H1 (cell line): ENCODE data around the gene ARHGAP26. TPM values are rescaled to one million over a fixed set of nuclear protein-coding genes. Genes with fewer than 3 reads are reported as not detected.

Experiments used
- CTCF ChIA-PET: fragments of 300-600 bp; sonication (Branson Sonifier 250); formaldehyde crosslinking; loops from one replicate; lab custom pipeline; 2021; ENCODE audit not compliant: partially characterized antibody; lab: Charles Lee
- POLR2A ChIA-PET: fragments of 300-600 bp; sonication (Branson Sonifier 250); formaldehyde crosslinking; loops from one replicate; lab custom pipeline; 2021; ENCODE audit warnings: inconsistent platforms; ENCODE audit not compliant: partially characterized antibody; lab: Charles Lee
- DNase-seq, 2 experiments: peaks; one replicate each; pipeline versions ENCODE4 v3.0.0 to v3.0.0-alpha.2; 2010 to 2022; ENCODE audit warnings: low spot score in 2 of 2, low read depth in 1 of 2, mixed read lengths in 1 of 2
- FAIRE-seq: peaks from 2 replicates; lab custom pipeline; 2011; peaks lifted over from hg19 to GRCh38; lab: Jason Lieb, UNC
- H2AFZ ChIP-seq: 2 replicates; pipeline ENCODE4 v1.8.1; 2012; ENCODE audit warnings: low read length, inconsistent platforms
- H2AK5ac ChIP-seq: 2 replicates; pipeline ENCODE4 v1.6.1; 2013; ENCODE audit warnings: low read depth, low read length
- H2BK120ac ChIP-seq: replicated peaks from 2 replicates; pipeline ENCODE3; 2013; ENCODE audit warnings: low read depth, low read length, inconsistent platforms
- H2BK12ac ChIP-seq: 2 replicates; pipeline ENCODE4 v1.6.1; 2013; ENCODE audit warnings: low read depth, low read length
- H2BK15ac ChIP-seq: 2 replicates; pipeline ENCODE4 v1.6.1; 2013; ENCODE audit warnings: low read length
- H2BK20ac ChIP-seq: 2 replicates; pipeline ENCODE4 v1.6.1; 2013; ENCODE audit warnings: low read length
- H2BK5ac ChIP-seq: 2 replicates; pipeline ENCODE4 v1.6.1; 2013; ENCODE audit warnings: low read depth, low read length
- H3K14ac ChIP-seq: 2 replicates; pipeline ENCODE4 v1.6.1; 2013; ENCODE audit warnings: inconsistent platforms; ENCODE audit not compliant: insufficient read length
- H3K18ac ChIP-seq: 2 replicates; pipeline ENCODE4 v1.6.1; 2013; ENCODE audit warnings: low read length; ENCODE audit errors: extremely low read depth
- H3K23ac ChIP-seq: 2 replicates; pipeline ENCODE4 v1.6.1; 2013; ENCODE audit warnings: inconsistent platforms; ENCODE audit not compliant: insufficient read length
- H3K23me2 ChIP-seq: 2 replicates; pipeline ENCODE4 v1.6.1; 2013; ENCODE audit warnings: low read depth, low read length
- H3K27ac ChIP-seq: 2 replicates; pipeline ENCODE4 v1.6.1; 2011; ENCODE audit warnings: low read depth, low read length, inconsistent platforms
- H3K27me3 ChIP-seq, 4 experiments: replicated peaks in 1 of 4; 1 replicate in 1 of 4; 2 replicates in 3 of 4; pipeline versions ENCODE4 v1.6.1 to v1.8.1; 2011 to 2013; ENCODE audit warnings: low read length in 3 of 4, mild to moderate bottlenecking in 3 of 4, inconsistent platforms in 2 of 4, mixed read lengths in 2 of 4, moderate library complexity in 1 of 4; ENCODE audit not compliant: control insufficient read depth in 3 of 4, insufficient read depth in 3 of 4; ENCODE audit errors: extremely low read depth in 1 of 4
- H3K36me3 ChIP-seq, 4 experiments: 2 replicates each; pipeline versions ENCODE4 v1.6.1 to v1.8.1; 2011 to 2013; ENCODE audit warnings: mild to moderate bottlenecking in 4 of 4, low read length in 3 of 4, moderate library complexity in 2 of 4, control low read depth in 1 of 4, inconsistent platforms in 1 of 4; ENCODE audit not compliant: insufficient read depth in 4 of 4, control insufficient read depth in 2 of 4
- H3K4ac ChIP-seq: replicated peaks from 2 replicates; pipeline ENCODE3; 2013; ENCODE audit warnings: low read length, low read depth, mixed read lengths, inconsistent platforms; ENCODE audit not compliant: insufficient read length
- H3K4me1 ChIP-seq, 4 experiments: replicated peaks in 1 of 4; 1 replicate in 1 of 4; 2 replicates in 3 of 4; pipeline versions ENCODE4 v1.6.1 to v1.8.1; 2011 to 2013; ENCODE audit warnings: low read length in 3 of 4, inconsistent platforms in 2 of 4, mixed read lengths in 1 of 4; ENCODE audit not compliant: insufficient read depth in 4 of 4, control insufficient read depth in 3 of 4
- H3K4me2 ChIP-seq, 2 experiments: 2 replicates each; pipeline versions ENCODE4 v1.6.1 to v1.8.1; 2011 to 2013; ENCODE audit warnings: low read depth in 2 of 2, low read length in 2 of 2, control low read depth in 1 of 2, inconsistent platforms in 1 of 2, mild to moderate bottlenecking in 1 of 2; ENCODE audit not compliant: insufficient read depth in 1 of 2
- H3K4me3 ChIP-seq, 4 experiments: fragments of 200-600, 300-600 bp in 1 of 4; sonication (generic), shearing (Covaris generic), sonication (Bioruptor Twin) in 1 of 4; 2 replicates each; pipeline versions ENCODE4 v1.5.1 to v1.8.1; 2011 to 2016; ENCODE audit warnings: low read length in 4 of 4, low read depth in 3 of 4, control low read depth in 2 of 4, inconsistent platforms in 2 of 4, mild to moderate bottlenecking in 2 of 4, mixed read lengths in 1 of 4, moderate library complexity in 1 of 4; ENCODE audit not compliant: insufficient read depth in 2 of 4; ENCODE audit errors: extremely low read depth in 1 of 4
- H3K56ac ChIP-seq: replicated peaks from 2 replicates; pipeline ENCODE3; 2013; ENCODE audit warnings: low read depth, mild to moderate bottlenecking, mixed read lengths, low read length, inconsistent platforms; ENCODE audit not compliant: insufficient read length
- H3K79me1 ChIP-seq: 2 replicates; pipeline ENCODE4 v1.6.1; 2013; ENCODE audit warnings: low read depth, low read length, control low read depth
- H3K79me2 ChIP-seq, 2 experiments: 2 replicates each; pipeline versions ENCODE4 v1.6.1 to v1.8.1; 2012 to 2013; ENCODE audit warnings: low read length in 2 of 2, mild to moderate bottlenecking in 2 of 2, inconsistent platforms in 1 of 2; ENCODE audit not compliant: insufficient read depth in 2 of 2, control insufficient read depth in 1 of 2
- H3K9ac ChIP-seq, 4 experiments: replicated peaks in 1 of 4; 1 replicate in 1 of 4; 2 replicates in 3 of 4; pipeline versions ENCODE4 v1.6.1 to v1.8.1; 2011 to 2013; ENCODE audit warnings: low read depth in 3 of 4, low read length in 3 of 4, control low read depth in 2 of 4, mild to moderate bottlenecking in 2 of 4, moderate library complexity in 2 of 4, inconsistent platforms in 1 of 4; ENCODE audit errors: extremely low read depth in 1 of 4
- H3K9me3 ChIP-seq, 2 experiments: 2 replicates each; pipeline versions ENCODE4 v1.6.1 to v1.8.1; 2012 to 2013; ENCODE audit warnings: mild to moderate bottlenecking in 2 of 2, moderate library complexity in 2 of 2, control low read depth in 1 of 2, inconsistent platforms in 1 of 2, low read depth in 1 of 2, low read length in 1 of 2, mixed read lengths in 1 of 2; ENCODE audit not compliant: insufficient read depth in 2 of 2
- H4K20me1 ChIP-seq, 2 experiments: replicated peaks in 1 of 2; 2 replicates each; pipeline versions ENCODE3 to v1.8.1; 2011 to 2013; ENCODE audit warnings: inconsistent platforms in 2 of 2, low read length in 2 of 2, mild to moderate bottlenecking in 1 of 2; ENCODE audit not compliant: insufficient read depth in 2 of 2, control insufficient read depth in 1 of 2
- H4K5ac ChIP-seq: 2 replicates; pipeline ENCODE4 v1.6.1; 2013; ENCODE audit warnings: low read length, low read depth, mixed read lengths, inconsistent platforms; ENCODE audit not compliant: insufficient read length
- H4K8ac ChIP-seq: 2 replicates; pipeline ENCODE4 v1.8.0; 2013; ENCODE audit warnings: mild to moderate bottlenecking, moderate library complexity, low read length, inconsistent platforms; ENCODE audit not compliant: insufficient read depth; ENCODE audit errors: extremely low read depth
- H4K91ac ChIP-seq: replicated peaks from 2 replicates; pipeline ENCODE3; 2013; ENCODE audit warnings: low read length, mixed read lengths, inconsistent platforms; ENCODE audit not compliant: insufficient read length
- CBX5 ChIP-seq: fragments of 300-800, 300-1000 bp; sonication (generic); IDR thresholded peaks from 2 replicates; pipeline ENCODE4 v1.7.1; 2016; ENCODE audit warnings: antibody characterized with exemption, low read length, low read depth
- CHD1 ChIP-seq: IDR thresholded peaks from 2 replicates; pipeline ENCODE4 v1.6.1; 2012; ENCODE audit warnings: low read depth, low read length, improper control_type of control experiment
- CHD2 ChIP-seq: IDR thresholded peaks from 2 replicates; pipeline ENCODE4 v1.6.1; 2012; ENCODE audit warnings: low read length, improper control_type of control experiment
- CREB1 ChIP-seq: IDR thresholded peaks from 2 replicates; pipeline ENCODE4 v1.6.1; 2012; ENCODE audit warnings: inconsistent platforms
- KDM5A ChIP-seq: fragments of 200-600 bp; IDR thresholded peaks from 2 replicates; pipeline ENCODE4 v1.7.1; 2012; ENCODE audit warnings: mild to moderate bottlenecking, low read length, inconsistent platforms, mixed read lengths
- MAFK ChIP-seq: IDR thresholded peaks from 2 replicates; pipeline ENCODE4 v1.6.1; 2012; ENCODE audit warnings: low read depth, mild to moderate bottlenecking, improper control_type of control experiment, low read length
- NANOG ChIP-seq: IDR thresholded peaks from 2 replicates; pipeline ENCODE4 v1.6.1; 2011; ENCODE audit warnings: low read length, low read depth, mild to moderate bottlenecking, inconsistent platforms; ENCODE audit not compliant: insufficient read depth, poor library complexity, severe bottlenecking
- PHF8 ChIP-seq: fragments of 200-600 bp; sonication (generic); conservative IDR thresholded peaks from 2 replicates; pipeline ENCODE4 v1.7.1; 2012; ENCODE audit warnings: low read depth, mild to moderate bottlenecking, inconsistent platforms, low read length, moderate library complexity
- RBBP5 ChIP-seq: IDR thresholded peaks from 2 replicates; pipeline ENCODE4 v1.7.1; 2012; ENCODE audit warnings: low read depth, mild to moderate bottlenecking, inconsistent platforms, low read length, moderate library complexity, borderline replicate concordance
- SP1 ChIP-seq: IDR thresholded peaks from 2 replicates; pipeline ENCODE4 v1.6.1; 2011; ENCODE audit warnings: low read depth, low read length
- TCF12 ChIP-seq: IDR thresholded peaks from 2 replicates; pipeline ENCODE4 v1.6.1; 2011; ENCODE audit warnings: low read depth, mild to moderate bottlenecking, low read length
- polyA plus RNA-seq, 7 experiments: library from polyadenylated mRNA; depleted of rRNA in 3 of 7; stranded (reverse) in 5 of 7; unstranded in 2 of 7; fragments of >200 nt in 5 of 7; fragments of 200-250 nt in 2 of 7; gene quantifications; 1 replicate in 5 of 7; 2 replicates in 1 of 7; 4 replicates in 1 of 7; pipeline versions ENCODE4 v1.2.1 to v1.2.3, GENCODE V29; 2011 to 2013; ENCODE audit warnings: missing spikeins in 2 of 7, mixed read lengths in 2 of 7
- total RNA-seq: library from RNA; stranded (reverse); fragmentation: NEBNext Ultra II Directional; extraction: Animal tissue kit (Norgen Biotek cat#: 25700); gene quantifications from 2 replicates; pipeline ENCODE4 v1.2.1, GENCODE V29; 2021
- TF ChIP-seq, protein P1 (sequence below): IDR thresholded peaks from 2 replicates; pipeline ENCODE4 v1.6.1; 2012; ENCODE audit warnings: low read length, inconsistent platforms

Gene ARHGAP26
- total and polyA plus RNA-seq, 2 of the 8 experiments (the other 6 are each of a cell fraction or from before 2014, with no cell fraction given) = 7.1 to 24.8 TPM

DNA sequence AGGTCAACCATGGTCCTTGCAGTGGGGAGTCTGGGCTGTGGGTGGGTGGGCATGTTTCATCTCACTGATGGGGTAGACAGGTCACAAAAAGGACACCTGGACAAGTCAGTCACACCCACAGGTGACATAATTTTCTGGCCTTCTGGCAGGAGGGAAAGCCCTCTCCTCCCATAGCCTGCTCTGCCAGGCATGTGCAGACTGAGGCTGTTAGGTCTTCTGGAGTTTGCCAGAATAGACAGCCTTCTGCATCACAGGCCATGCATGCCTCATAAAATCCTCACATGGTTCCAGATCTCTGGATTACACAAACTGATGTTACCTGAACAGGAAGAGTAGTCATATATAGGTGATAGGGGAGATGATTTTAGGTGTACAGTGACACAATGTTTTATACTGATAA is 49.1 kb downstream of the ARHGAP26 start:
- Histone ChIP-seq H4K8ac (no peak overlapping the region), H3K23me2 (no peaks in the 10 kb centered on the region), H3K9me3 (no peaks in the 10 kb centered on the region), H3K23ac (no peak overlapping the region), H3K79me2 (peaks cover 0 to 18% of the 10 kb centered on the region in 2 experiments; a peak in 2 of 4 replicates), H2BK20ac (no peak overlapping the region), H4K91ac (no peak overlapping the region), H3K79me1 (peaks cover 7% of the 10 kb centered on the region), H2AFZ (no peak overlapping the region), H3K14ac (no peak overlapping the region), H3K4me1 (peaks cover 0 to 13% (median 7%) of the 10 kb centered on the region in 4 experiments; a peak in 5 of 7 replicates), H4K20me1 (peaks cover 0 to 3% of the 10 kb centered on the region in 2 experiments), H3K56ac (no peak overlapping the region), H2AK5ac (no peak overlapping the region), H3K36me3 (no peaks in the 10 kb centered on the region), H3K27ac (no peak overlapping the region), H2BK12ac (no peak overlapping the region), H3K9ac (no peak overlapping the region), H3K4me3 (no peak overlapping the region), H2BK120ac (no peak overlapping the region), H2BK5ac (no peak overlapping the region), H2BK15ac (no peak overlapping the region), H4K5ac (no peak overlapping the region), H3K27me3 (no peaks in the 10 kb centered on the region), H3K18ac (no peak overlapping the region), H3K4ac (no peak overlapping the region), H3K4me2 (no peak overlapping the region)
- no peak for DNase-seq
- CTCF ChIA-PET = interaction anchor here (1.3 kb wide), 1 partner anchor 48 kb away, joined by 4 read pairs; no protein-coding TSS in a partner anchor
- no peak for FAIRE-seq
- POLR2A ChIA-PET = interaction anchor here (1.2 kb wide), 1 partner anchor 12 kb away, joined by 3 read pairs; no protein-coding TSS in a partner anchor
- TF ChIP-seq CREB1 = no peak
- no peak for TF ChIP-seq CHD2
- TF ChIP-seq, protein P1, sequence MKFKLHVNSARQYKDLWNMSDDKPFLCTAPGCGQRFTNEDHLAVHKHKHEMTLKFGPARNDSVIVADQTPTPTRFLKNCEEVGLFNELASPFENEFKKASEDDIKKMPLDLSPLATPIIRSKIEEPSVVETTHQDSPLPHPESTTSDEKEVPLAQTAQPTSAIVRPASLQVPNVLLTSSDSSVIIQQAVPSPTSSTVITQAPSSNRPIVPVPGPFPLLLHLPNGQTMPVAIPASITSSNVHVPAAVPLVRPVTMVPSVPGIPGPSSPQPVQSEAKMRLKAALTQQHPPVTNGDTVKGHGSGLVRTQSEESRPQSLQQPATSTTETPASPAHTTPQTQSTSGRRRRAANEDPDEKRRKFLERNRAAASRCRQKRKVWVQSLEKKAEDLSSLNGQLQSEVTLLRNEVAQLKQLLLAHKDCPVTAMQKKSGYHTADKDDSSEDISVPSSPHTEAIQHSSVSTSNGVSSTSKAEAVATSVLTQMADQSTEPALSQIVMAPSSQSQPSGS = no peak
- no peak for TF ChIP-seq MAFK
- no peak for TF ChIP-seq CHD1
- no peak for TF ChIP-seq KDM5A
- TF ChIP-seq RBBP5 = no peak
- no peak for TF ChIP-seq SP1
- TF ChIP-seq CBX5 = no peak
- TF ChIP-seq PHF8 = no peak
- no peak for TF ChIP-seq TCF12
- TF ChIP-seq NANOG = no peak
